HG02623 (cell line): ENCODE results near the gene KIF4B.

Experiments used
- ATAC-seq: cut with Tn5 transposase; IDR thresholded peaks from one replicate; pipeline ENCODE4 v1.9.1; 2021; ENCODE audit warnings: moderate library complexity; ENCODE audit not compliant: unreplicated experiment

The KIF4B gene

GRCh38 chr5:155050384-155051019 is 36.9 kb downstream of the KIF4B start:
- ATAC-seq = no peak

GRCh38 chr5:155052532-155052931 is 39.0 kb downstream of the KIF4B start:
- no peak for ATAC-seq

- no peak for ATAC-seq
Measured at GRCh38 chr5:155053501-155053900, 39.9 kb downstream of the KIF4B start.

GRCh38 chr5:155056644-155057269 is 43.2 kb downstream of the KIF4B start:
- ATAC-seq = no peak

GRCh38 chr5:155057626-155058025 is 44.1 kb downstream of the KIF4B start:
- no peak for ATAC-seq

GRCh38 chr5:155064580-155064979 is 51.0 kb downstream of the KIF4B start:
- no peak for ATAC-seq

- ATAC-seq = peak; percentile 37
Measured at GRCh38 chr5:155066886-155067595, 53.5 kb downstream of the KIF4B start.
